ENCODE measurements around the gene CHRNE. TPM values are rescaled to one million over a fixed set of nuclear protein-coding genes. Genes with fewer than 3 reads are reported as not detected.

CHRNE gene
- total RNA-seq, 2 experiments from 2014 or later, result 3.2 to 3.7 TPM

- H3K4me1 ChIP-seq (ENCODE audit: insufficient read depth, low read length), result peaks cover 19% of the 10 kb centered on the region
- peaks cover 38% of the 10 kb centered on the region for H3K36me3 ChIP-seq (ENCODE audit: insufficient read depth, low read length)
- Mint-ChIP-seq H3K27ac (no peak overlapping the region), H3K9me3 (peaks cover 4% of the 10 kb centered on the region), H3K36me3 (ENCODE audit: low read depth) (peaks cover 49% of the 10 kb centered on the region), H3K4me3 (no peak overlapping the region), H3K4me1 (ENCODE audit: low read depth) (peaks cover 41% of the 10 kb centered on the region), H3K27me3 (no peaks in the 10 kb centered on the region)
- TF ChIP-seq CTCF (IDR thresholded peaks at IDR 0.05), result no peak
- H3K27me3 ChIP-seq (ENCODE audit: control insufficient read depth in 1 of 2, insufficient read depth in 2 of 2, low read length in 2 of 2), result no peaks in the 10 kb centered on the region
- POLR2A ChIA-PET, result no interaction called here
- CTCF ChIA-PET, result no interaction called here
- intact Hi-C loops (cut with DNase I, micrococcal nuclease), result no loop called here
- no peak overlapping the region for H3K27ac ChIP-seq (ENCODE audit: low read depth in 1 of 2, low read length in 2 of 2)
- H3K9me3 ChIP-seq (ENCODE audit: control insufficient read depth in 1 of 2, insufficient read depth in 1 of 2, low read length in 2 of 2), result peaks cover 0 to 5% of the 10 kb centered on the region in 2 experiments
- DNase-seq, result no peak
- no peak overlapping the region for H3K4me3 ChIP-seq (ENCODE audit: low read length)
- no peak for ATAC-seq (ENCODE audit: poor library complexity)
Observed at GRCh38 chr17:4856271-4856936, 46.5 kb downstream of the CHRNE start.

GRCh38 chr17:4854111-4854681 is 48.7 kb downstream of the CHRNE start:
- intact Hi-C loops (cut with DNase I, micrococcal nuclease), result no loop called here
- Mint-ChIP-seq H3K27ac (peak overlapping the region; percentile 46), H3K4me1 (ENCODE audit: low read depth) (peaks cover 54% of the 10 kb centered on the region), H3K36me3 (ENCODE audit: low read depth) (peaks cover 46% of the 10 kb centered on the region), H3K4me3 (no peak overlapping the region), H3K9me3 (peaks cover 4% of the 10 kb centered on the region), H3K27me3 (no peaks in the 10 kb centered on the region)
- Histone ChIP-seq H3K36me3 (ENCODE audit: insufficient read depth, low read length) (peaks cover 19% of the 10 kb centered on the region), H3K27ac (ENCODE audit: low read depth in 1 of 2, low read length in 2 of 2) (no peak overlapping the region), H3K4me1 (ENCODE audit: insufficient read depth, low read length) (peaks cover 25% of the 10 kb centered on the region), H3K9me3 (ENCODE audit: control insufficient read depth in 1 of 2, insufficient read depth in 1 of 2, low read length in 2 of 2) (peaks cover 0 to 5% of the 10 kb centered on the region in 2 experiments), H3K4me3 (ENCODE audit: low read length) (no peak overlapping the region), H3K27me3 (ENCODE audit: control insufficient read depth in 1 of 2, insufficient read depth in 2 of 2, low read length in 2 of 2) (no peaks in the 10 kb centered on the region)
- ATAC-seq (ENCODE audit: poor library complexity), result no peak
- no peak for TF ChIP-seq CTCF (IDR thresholded peaks at IDR 0.05)
- ChIA-PET POLR2A (no interaction called here), CTCF (no interaction called here)
- DNase-seq, result no peak

- Mint-ChIP-seq H3K4me1 (ENCODE audit: low read depth) (peaks cover 54% of the 10 kb centered on the region), H3K27ac (no peak overlapping the region), H3K9me3 (peaks cover 4% of the 10 kb centered on the region), H3K4me3 (no peak overlapping the region), H3K27me3 (no peaks in the 10 kb centered on the region), H3K36me3 (ENCODE audit: low read depth) (peaks cover 46% of the 10 kb centered on the region)
- DNase-seq (no peak), ATAC-seq (ENCODE audit: poor library complexity) (no peak)
- Histone ChIP-seq H3K27ac (ENCODE audit: low read depth in 1 of 2, low read length in 2 of 2) (no peak overlapping the region), H3K36me3 (ENCODE audit: insufficient read depth, low read length) (peaks cover 17% of the 10 kb centered on the region), H3K4me3 (ENCODE audit: low read length) (no peak overlapping the region), H3K9me3 (ENCODE audit: control insufficient read depth in 1 of 2, insufficient read depth in 1 of 2, low read length in 2 of 2) (peaks cover 0 to 5% of the 10 kb centered on the region in 2 experiments), H3K27me3 (ENCODE audit: control insufficient read depth in 1 of 2, insufficient read depth in 2 of 2, low read length in 2 of 2) (no peaks in the 10 kb centered on the region), H3K4me1 (ENCODE audit: insufficient read depth, low read length) (peaks cover 21% of the 10 kb centered on the region)
- CTCF ChIA-PET, result no interaction called here
- POLR2A ChIA-PET, result no interaction called here
- intact Hi-C loops (cut with DNase I, micrococcal nuclease), result no loop called here
- no peak for TF ChIP-seq CTCF (IDR thresholded peaks at IDR 0.05)
Observed at GRCh38 chr17:4853208-4853671, 49.7 kb downstream of the CHRNE start.
